BE2C (cell line): ENCODE measurements around the gene MYLIP.
A peak's percentile ranks its signal among the peaks of the same experiment; 100 is the strongest.

Experiments
- DNase-seq: peaks from one replicate; pipeline ENCODE4 v3.0.0-alpha.2; 2020
- H3K27me3 ChIP-seq: fragments of 250-450 bp; sonication (Bioruptor Pico); 2 replicates; pipeline ENCODE4 v1.5.1; 2020; ENCODE audit warnings: mild to moderate bottlenecking
- H3K36me3 ChIP-seq: fragments of 250-450 bp; sonication (Bioruptor Pico); 2 replicates; pipeline ENCODE4 v1.5.1; 2020; ENCODE audit warnings: mild to moderate bottlenecking
- H3K4me1 ChIP-seq: fragments of 250-450 bp; sonication (Bioruptor Pico); 2 replicates; pipeline ENCODE4 v1.5.1; 2020
- H3K4me3 ChIP-seq: 2 replicates; pipeline ENCODE4 v1.5.1; 2011; ENCODE audit warnings: low read depth, low read length
- H3K9me3 ChIP-seq: fragments of 250-450 bp; sonication (Bioruptor Pico); 2 replicates; pipeline ENCODE4 v1.5.1; 2020
- CTCF ChIP-seq: IDR thresholded peaks from 2 replicates; pipeline ENCODE4 v1.5.1; 2012; ENCODE audit warnings: mild to moderate bottlenecking, low read depth, low read length

Gene MYLIP

GRCh38 chr6:16157909-16158308 lies 29.0 kb downstream of the MYLIP start:
- Histone ChIP-seq H3K4me1 (peaks cover 9% of the 10 kb centered on the region), H3K27me3 (no peaks in the 10 kb centered on the region), H3K36me3 (no peaks in the 10 kb centered on the region), H3K4me3 (peak overlapping the region; percentile 14), H3K9me3 (no peaks in the 10 kb centered on the region)
- DNase-seq, result peak; percentile 51
- no peak for TF ChIP-seq CTCF

- no peak for DNase-seq
- Histone ChIP-seq H3K9me3 (no peaks in the 10 kb centered on the region), H3K36me3 (no peaks in the 10 kb centered on the region), H3K4me1 (peaks cover 13% of the 10 kb centered on the region), H3K4me3 (no peak overlapping the region), H3K27me3 (no peaks in the 10 kb centered on the region)
- TF ChIP-seq CTCF, result no peak
Measured at GRCh38 chr6:16158943-16159557, 30.2 kb downstream of the MYLIP start.

GRCh38 chr6:16160794-16161193 lies 31.9 kb downstream of the MYLIP start:
- no peak for TF ChIP-seq CTCF

GRCh38 chr6:16162003-16162402 lies 33.1 kb downstream of the MYLIP start:
- Histone ChIP-seq H3K36me3 (no peaks in the 10 kb centered on the region), H3K27me3 (no peaks in the 10 kb centered on the region), H3K4me3 (no peak overlapping the region), H3K9me3 (no peaks in the 10 kb centered on the region), H3K4me1 (peaks cover 15% of the 10 kb centered on the region)
- no peak for DNase-seq
- TF ChIP-seq CTCF, result no peak

More at GRCh38 chr6:16160794-16161193, 31.9 kb downstream of the MYLIP start:
- H3K4me1 ChIP-seq, result peaks cover 15% of the 10 kb centered on the region
- no peak for DNase-seq
- no peaks in the 10 kb centered on the region for H3K9me3 ChIP-seq
- H3K4me3 ChIP-seq, result no peak overlapping the region
- no peaks in the 10 kb centered on the region for H3K36me3 ChIP-seq
- no peaks in the 10 kb centered on the region for H3K27me3 ChIP-seq

GRCh38 chr6:16163066-16163465 lies 34.2 kb downstream of the MYLIP start:
- no peak for DNase-seq
- H3K4me1 ChIP-seq, result peaks cover 8% of the 10 kb centered on the region
- no peak overlapping the region for H3K4me3 ChIP-seq
- H3K27me3 ChIP-seq, result no peaks in the 10 kb centered on the region
- TF ChIP-seq CTCF, result no peak
- no peaks in the 10 kb centered on the region for H3K9me3 ChIP-seq
- H3K36me3 ChIP-seq, result no peaks in the 10 kb centered on the region

- no peak overlapping the region for H3K4me3 ChIP-seq
- no peaks in the 10 kb centered on the region for H3K27me3 ChIP-seq
- peak; percentile 24 for DNase-seq
- no peaks in the 10 kb centered on the region for H3K36me3 ChIP-seq
- H3K4me1 ChIP-seq, result peaks cover 7% of the 10 kb centered on the region
- TF ChIP-seq CTCF, result no peak
- H3K9me3 ChIP-seq, result no peaks in the 10 kb centered on the region
Measured at GRCh38 chr6:16163535-16164300, 34.8 kb downstream of the MYLIP start.
